Eye (tissue), 1 donor: ENCODE results near the gene FAM83D.

Experiments
- DNase-seq: peaks from one replicate; pipeline ENCODE4 v3.0.0-alpha.2; 2015

Gene FAM83D

GRCh38 chr20:38895098-38895949 is 30.9 kb upstream of the FAM83D start:
- DNase-seq: no peak

- DNase-seq: no peak
These were observed 30.1 kb upstream of the FAM83D start for GRCh38 chr20:38896009-38896594.

- DNase-seq: no peak
These were observed 28.9 kb upstream of the FAM83D start for GRCh38 chr20:38897267-38897666.

- no peak for DNase-seq
These were observed 25.6 kb upstream of the FAM83D start for GRCh38 chr20:38900606-38901005.

- no peak for DNase-seq
These were observed 23.6 kb upstream of the FAM83D start for GRCh38 chr20:38902601-38903000.

- no peak for DNase-seq
These were observed 22.9 kb upstream of the FAM83D start for GRCh38 chr20:38903335-38903734.

- no peak for DNase-seq
These were observed 20.8 kb upstream of the FAM83D start for GRCh38 chr20:38905375-38905774.

GRCh38 chr20:38907918-38908677 is 18.1 kb upstream of the FAM83D start:
- DNase-seq: no peak

- no peak for DNase-seq
These were observed 10.9 kb upstream of the FAM83D start for GRCh38 chr20:38915355-38915754.

GRCh38 chr20:38917657-38918056 is 8.6 kb upstream of the FAM83D start:
- DNase-seq: no peak

- no peak for DNase-seq
These were observed 8.0 kb upstream of the FAM83D start for GRCh38 chr20:38918172-38918571.

GRCh38 chr20:38919683-38920082 is 6.5 kb upstream of the FAM83D start:
- DNase-seq: peak; percentile 38

- DNase-seq: no peak
These were observed 5.8 kb upstream of the FAM83D start for GRCh38 chr20:38920411-38920810.

GRCh38 chr20:38920851-38921250 is 5.4 kb upstream of the FAM83D start:
- no peak for DNase-seq

GRCh38 chr20:38924718-38925117 is 1.5 kb upstream of the FAM83D start:
- no peak for DNase-seq

GRCh38 chr20:38926934-38927616 is 858 bp downstream of the FAM83D start:
- DNase-seq: no peak

GRCh38 chr20:38927902-38928578 is 1.8 kb downstream of the FAM83D start:
- no peak for DNase-seq

- no peak for DNase-seq
These were observed 4.0 kb downstream of the FAM83D start for GRCh38 chr20:38930242-38930569.

- no peak for DNase-seq
These were observed 5.8 kb downstream of the FAM83D start for GRCh38 chr20:38931984-38932383.

- no peak for DNase-seq
These were observed 6.4 kb downstream of the FAM83D start for GRCh38 chr20:38932457-38933120.

- DNase-seq: no peak
These were observed 8.3 kb downstream of the FAM83D start for GRCh38 chr20:38934530-38934929.

GRCh38 chr20:38935285-38935684 is 9.1 kb downstream of the FAM83D start:
- DNase-seq: no peak
